Esophagus muscularis mucosa (tissue), 3 donors: Measurements from ENCODE around the gene ABCF2.

Source experiments
- CTCF ChIP-seq, 3 experiments: fragments of 200-600 bp in 2 of 3; fragments of 450-650 bp in 1 of 3; sonication (generic) in 2 of 3; IDR thresholded peaks; one replicate each; pipeline ENCODE4 v1.5.1; 2017 to 2019; ENCODE audit warnings: antibody characterized with exemption in 3 of 3, mild to moderate bottlenecking in 2 of 3, moderate library complexity in 1 of 3
- EP300 ChIP-seq: sonication (generic); formaldehyde crosslinking; IDR thresholded peaks from one replicate; pipeline ENCODE4 v1.6.1; 2017; ENCODE audit warnings: antibody characterized with exemption

- no peak for TF ChIP-seq CTCF (IDR thresholded peaks at IDR 0.05)
- TF ChIP-seq EP300 = no peak
These were observed 20.0 kb upstream of the ABCF2 start for GRCh38 chr7:151246851-151247580.
